CD4-positive, alpha-beta T cell treated with Interleukin-4 for 4 hours (primary cell): ENCODE data around the gene NDST3.

Experiments
- DNase-seq: peaks from one replicate; pipeline ENCODE4 v3.0.0-alpha.2; 2020

The NDST3 gene

DNA sequence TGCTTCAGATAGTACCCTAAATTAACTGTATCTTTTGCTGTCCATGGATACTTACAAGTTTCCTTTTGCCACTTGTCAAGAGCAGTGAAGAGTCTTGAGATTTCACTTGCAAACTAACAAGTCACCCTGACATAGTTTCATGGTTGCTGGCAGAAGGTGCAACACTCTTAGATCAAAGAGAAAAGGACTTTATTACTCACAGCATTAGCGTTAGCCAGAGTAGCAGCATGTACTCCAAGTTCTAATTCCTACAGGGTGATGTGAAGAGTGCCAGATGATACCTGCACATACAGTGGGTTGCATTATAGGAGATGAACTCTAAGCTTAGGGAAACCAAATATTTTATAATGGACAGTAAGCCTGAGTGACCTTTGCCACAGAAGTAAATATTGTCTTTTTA, 47.9 kb downstream of the NDST3 start:
- DNase-seq: no peak

DNA sequence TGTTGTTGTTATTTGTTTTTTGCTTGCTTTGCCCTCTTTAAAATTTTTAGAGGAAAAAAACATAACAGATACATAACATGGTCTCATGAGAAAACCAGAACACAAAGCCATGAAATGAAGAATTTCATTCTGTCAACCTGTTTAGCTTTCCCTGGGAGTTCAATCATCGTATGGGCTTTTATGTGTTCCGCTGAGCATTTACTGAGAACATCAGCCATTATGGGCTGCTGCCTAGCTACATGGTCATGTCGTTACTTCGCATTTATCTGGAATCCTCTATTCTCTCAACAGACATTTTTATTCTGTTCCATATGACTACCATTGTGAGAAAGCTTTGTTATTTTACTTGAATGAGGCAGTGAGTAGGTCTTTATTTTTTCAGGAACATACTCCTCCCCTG, 51.4 kb downstream of the NDST3 start:
- no peak for DNase-seq

DNA sequence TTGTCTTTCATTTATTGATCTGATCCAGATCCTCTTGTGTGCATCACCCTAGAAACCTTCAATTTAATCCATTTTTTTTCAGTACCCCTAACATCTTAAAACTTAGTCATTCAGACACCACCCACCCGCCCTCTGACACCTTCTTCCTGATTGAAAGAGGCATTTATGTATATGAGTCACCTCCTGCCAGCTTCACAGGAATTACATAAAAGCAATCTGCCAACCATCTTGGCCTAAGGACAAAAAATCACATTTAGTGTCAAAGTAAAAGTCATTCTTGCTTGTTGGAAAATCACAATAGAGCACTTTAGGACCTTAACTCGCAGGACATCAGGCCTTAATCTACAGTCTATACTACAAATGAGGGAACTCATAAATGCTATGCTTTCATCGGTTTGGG, 52.1 kb downstream of the NDST3 start:
- no peak for DNase-seq

DNA sequence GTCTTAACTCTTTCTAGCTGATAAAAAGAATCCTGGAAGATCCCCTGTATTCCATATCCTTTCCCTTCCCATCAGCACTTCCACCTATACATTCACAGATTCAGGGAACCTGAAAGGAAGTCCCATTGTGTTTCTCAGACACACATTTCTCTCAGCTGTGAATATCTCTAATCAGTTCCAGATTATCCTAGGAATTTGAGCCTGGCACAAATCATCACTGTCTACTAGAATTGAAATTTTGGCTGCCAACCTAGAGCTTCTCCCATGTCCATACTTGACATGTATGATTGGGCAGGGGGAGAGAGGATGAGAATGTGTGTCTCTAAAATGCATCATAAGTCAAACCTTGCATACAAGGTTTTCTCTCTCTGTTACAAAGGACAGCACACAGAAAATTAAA, 53.1 kb downstream of the NDST3 start:
- DNase-seq: no peak

DNA sequence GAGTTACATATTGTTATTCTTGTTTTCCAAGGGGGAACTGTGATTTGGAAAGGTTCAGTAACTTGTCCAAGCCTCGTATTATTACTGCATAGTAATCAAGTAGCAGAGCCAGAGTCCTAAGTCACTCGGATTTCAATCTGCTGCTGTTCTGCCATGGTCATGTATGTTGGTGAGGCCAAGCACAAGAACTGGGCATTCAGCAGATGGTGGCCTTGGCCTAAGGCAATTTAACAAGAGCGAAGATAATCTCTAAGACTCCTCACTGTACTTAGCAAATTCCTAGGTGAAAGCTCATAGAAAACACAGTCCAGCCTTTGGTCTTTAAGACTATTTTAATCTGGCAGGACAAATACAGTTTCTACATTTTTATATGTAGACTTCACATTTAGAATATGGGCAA, 64.8 kb downstream of the NDST3 start:
- no peak for DNase-seq

DNA sequence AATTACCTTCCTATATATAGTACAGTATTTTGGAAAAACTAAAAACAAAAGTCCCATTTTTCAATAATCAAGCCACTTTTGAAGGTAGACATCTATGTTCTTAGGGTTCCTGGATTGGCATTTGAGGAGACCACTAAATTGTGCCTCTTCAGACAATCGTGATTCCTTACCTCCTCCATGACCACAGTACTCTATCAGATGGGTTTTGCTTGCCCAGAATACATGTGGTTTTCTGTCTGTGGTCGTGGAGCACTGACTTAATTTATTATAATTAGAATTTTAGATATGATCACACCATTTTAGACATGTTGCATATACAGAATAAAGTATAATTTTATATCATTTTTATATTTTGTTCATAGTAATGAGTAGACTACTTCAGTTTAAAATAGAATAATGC, 67.9 kb downstream of the NDST3 start:
- no peak for DNase-seq

DNA sequence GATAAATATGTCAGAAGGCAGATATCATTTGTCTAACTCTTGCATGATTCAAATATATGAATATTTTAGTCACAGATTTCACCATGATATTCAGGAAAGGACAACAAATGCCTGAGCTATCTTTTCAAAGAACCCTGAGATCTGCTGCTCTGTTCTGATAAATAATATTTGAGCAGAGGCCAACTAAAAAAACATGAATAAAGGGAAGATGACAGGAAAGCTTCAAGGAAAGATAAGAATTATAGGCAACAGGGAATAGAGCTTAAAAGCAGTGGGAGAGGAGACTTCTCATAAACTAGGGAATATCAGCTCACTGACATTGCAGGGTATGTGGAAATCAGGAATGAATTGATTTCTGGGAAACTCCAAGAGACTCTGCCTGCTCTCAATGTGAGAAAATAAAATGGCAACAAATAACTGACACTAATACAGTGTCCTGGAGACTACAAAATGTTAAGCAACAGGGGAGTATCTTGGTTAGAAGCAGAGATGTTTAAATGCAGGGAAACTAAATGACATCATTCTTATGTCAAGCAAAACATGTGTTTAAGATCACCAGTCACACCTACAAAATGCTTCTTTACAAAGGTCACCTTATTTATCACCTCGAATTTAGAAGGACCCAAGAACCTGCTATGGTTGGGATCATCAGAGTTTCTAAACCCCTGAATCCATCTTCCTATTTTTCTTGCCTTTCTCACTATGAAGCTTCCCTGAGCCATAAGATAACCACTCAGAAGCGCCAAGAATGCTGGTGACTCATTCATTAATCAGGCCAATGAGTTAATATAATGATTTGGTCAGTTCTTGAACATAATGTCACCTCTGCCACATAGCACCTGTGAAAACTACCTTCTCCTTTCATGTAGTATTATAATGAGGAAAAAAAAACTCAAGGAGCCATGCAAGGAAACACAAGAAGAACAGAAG, 78.1 kb downstream of the NDST3 start:
- DNase-seq: no peak

DNA sequence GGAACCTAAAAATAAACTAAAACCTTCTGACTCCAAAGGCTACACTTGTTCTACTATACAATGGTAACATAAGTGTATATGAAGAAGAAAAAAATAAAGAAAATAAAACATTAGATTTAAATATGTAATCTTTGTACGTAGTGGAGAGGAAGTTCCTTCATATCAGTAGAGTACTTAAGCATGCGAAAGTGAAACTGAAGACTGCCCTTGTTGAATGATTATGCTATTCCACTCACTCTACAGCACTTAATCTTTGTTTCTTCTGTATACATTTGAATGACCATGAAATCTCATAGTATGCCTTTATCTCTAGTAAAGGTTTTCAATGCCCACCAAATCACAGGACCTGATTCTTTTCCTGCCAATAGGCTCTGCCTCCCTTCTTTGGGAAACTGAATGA, 78.9 kb downstream of the NDST3 start:
- no peak for DNase-seq

DNA sequence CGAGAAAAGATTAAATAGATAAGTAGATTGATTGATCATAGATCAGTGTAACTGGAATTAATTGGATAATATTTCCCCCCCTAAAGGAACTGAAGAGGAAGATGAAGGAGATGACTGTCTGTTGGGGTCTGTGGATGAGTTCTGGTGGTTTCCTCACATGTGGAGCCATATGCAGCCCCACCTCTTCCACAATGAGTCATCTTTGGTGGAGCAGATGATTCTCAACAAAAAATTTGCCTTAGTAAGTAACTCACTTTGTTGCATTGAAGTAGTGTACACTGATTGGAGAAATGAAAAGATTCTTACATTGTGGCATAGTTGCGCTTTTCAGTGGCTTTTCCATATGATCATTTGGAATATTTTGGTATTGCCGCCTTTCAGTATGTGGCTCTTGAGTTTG, 80.4 kb downstream of the NDST3 start:
- DNase-seq: no peak

DNA sequence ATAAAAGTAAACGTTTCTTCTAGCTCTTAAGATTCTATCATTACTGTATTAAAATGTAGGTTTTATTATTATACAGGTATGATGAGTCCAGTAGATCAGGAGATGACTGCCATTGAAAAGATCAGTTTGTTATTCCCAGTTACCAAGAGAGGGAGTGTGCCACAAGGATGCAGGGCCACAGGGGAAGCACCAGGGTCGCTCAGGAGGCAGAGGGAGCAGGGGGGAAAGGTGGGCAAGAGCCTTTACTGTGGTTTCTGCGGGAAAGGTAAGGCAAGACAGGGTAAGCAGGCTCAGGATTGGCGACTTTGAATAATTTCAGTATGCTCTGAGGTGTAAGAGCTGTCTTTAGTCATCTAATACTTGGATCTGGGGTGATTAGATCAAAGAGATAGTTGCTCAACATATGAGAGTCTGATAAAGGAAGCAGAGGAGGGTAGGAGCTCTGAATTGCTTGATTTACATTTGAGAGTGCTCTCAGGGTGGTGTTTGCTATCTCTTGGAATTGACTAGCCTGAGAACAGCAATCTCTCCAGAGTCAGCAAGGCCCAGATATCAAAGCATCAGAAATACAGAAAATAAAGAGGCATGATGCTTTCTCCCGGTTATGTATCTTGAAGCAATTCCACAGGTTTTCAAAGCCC, 86.0 kb downstream of the NDST3 start:
- DNase-seq: no peak

DNA sequence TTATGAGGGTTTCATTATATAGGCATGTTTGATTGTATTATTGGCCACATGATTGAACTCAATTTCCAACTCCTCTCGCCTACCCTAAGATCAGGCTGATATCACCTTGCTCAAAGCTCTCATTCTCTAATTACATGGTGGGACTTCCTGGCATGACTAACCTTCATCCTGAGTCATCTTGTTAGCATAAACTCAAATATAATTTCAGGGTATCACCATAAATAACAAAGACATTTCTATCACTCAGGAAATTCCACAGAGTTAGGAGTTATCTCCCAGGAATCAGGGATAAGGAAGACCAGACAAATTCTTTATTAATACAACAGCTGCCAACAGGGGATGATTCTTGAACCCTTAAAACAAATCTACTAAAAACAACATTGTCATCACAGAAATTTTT, 90.7 kb downstream of the NDST3 start:
- DNase-seq: no peak

DNA sequence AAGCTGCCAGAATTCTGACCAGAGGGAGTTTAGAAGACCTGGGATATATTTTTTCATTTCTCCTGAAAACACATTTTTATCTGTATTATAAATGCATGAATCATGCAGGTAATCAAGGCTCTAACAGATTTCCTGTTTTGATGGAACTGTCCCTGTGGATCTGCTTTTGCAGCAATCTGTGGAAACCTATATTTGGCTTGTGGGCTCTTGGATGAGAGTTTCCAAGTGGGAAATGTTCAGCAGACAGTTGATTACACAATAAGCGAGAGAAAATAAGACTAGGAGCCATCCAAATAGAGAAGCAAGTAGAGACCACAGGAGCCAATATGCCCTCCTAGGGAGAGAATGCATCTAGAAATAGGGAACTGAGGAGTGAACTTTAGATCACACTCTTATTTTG, 105.0 kb downstream of the NDST3 start:
- DNase-seq: no peak

DNA sequence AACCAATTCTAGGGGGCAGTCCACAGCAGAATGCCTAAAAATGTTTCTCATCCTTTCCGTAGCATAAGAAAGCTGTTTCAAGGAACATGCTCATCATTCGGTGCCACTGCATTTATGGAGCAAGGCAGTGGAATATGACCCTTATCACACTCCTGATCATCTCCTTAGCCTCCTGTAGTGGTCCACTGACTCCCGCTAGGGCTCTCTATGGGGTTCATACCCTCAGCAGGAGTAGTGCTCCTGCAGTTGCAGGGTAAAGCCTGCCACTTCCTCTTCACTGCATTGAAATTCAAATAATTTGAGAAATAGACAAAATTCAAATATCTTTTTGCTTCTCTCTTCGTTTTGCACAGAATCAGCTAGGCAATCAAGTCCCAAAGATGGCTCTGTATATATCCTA, 107.0 kb downstream of the NDST3 start:
- DNase-seq: no peak

DNA sequence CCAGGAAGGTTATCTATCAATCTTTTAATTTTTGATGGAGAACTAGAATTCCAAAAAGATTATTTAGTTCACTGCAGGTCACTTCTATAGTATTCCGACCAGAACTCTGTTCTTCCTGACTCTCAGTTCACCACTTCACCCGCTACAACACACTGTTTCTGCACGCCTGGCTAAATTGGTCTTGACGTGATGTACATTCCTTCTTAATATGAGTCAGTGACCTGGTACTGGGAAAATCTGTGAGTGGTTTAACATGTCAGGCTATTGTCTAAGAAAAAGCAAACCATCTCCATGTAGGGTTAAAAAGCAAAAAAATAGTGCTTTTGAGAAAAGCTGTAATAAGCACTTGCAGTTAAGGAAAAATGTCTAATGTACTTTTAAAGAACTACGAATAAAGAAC, 120.4 kb downstream of the NDST3 start:
- no peak for DNase-seq

DNA sequence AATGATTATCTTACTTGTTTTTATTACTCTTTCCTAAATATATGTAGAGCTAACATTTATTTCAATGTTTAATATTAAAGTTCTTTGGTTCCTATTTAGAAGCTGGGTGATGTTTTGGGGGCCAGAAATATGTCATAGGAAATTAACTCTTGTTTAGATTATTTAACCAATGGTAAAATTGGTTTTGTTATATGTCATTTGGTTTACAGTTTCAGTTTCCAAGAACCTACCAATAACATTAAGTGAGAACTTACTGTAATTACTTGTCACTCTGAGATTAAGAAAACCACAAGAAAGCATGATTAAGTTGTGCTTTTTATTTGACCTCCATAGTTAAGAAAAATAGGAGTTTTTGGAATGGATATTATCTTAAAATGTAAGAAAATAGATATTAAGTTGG, 121.2 kb downstream of the NDST3 start:
- no peak for DNase-seq

DNA sequence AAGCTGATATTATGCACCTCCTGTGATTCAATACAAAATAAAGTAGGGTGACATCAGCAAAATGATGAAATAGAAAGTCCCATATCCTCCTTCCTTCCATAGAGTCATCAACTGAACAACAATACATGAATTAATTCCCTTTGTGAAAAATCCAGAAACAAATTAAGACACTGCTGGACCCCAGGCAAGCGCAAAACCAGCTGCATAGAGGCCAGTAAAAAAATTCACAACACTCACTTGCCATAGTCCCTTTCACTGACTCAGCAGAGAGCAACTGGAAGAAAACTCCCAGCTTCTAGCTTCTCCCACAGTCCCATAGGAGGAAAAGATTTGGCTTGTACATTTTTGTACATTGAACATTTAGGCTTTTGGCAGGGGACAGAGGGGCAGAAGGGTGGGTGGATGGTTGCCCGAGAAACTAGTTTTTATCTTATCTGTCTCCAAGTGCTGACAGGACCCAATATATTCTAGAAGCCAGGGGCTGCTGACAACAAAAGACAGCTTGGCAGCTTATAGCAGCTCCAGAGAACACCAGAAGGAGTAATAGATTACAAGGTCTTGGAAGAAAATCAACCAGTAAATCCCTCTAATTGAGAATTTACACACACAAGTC, 124.6 kb downstream of the NDST3 start:
- no peak for DNase-seq

DNA sequence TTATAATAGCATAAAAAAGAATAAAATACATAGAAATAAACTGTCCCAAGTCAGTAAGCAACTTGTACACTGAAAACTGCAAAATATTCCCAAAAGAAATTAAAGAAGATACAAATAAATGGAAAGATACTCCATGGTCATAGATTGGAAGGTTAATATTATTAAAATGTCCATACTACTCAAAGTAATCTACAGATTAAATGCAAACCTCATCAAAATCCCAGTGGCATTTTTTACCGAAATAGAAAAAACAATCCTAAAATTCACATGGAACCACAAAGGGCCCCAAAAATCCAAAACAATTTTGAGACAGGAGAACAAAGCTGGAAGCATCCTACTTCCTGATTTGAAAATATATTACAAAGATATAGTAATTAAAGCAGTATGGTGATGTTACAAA, 133.0 kb downstream of the NDST3 start:
- DNase-seq: no peak

DNA sequence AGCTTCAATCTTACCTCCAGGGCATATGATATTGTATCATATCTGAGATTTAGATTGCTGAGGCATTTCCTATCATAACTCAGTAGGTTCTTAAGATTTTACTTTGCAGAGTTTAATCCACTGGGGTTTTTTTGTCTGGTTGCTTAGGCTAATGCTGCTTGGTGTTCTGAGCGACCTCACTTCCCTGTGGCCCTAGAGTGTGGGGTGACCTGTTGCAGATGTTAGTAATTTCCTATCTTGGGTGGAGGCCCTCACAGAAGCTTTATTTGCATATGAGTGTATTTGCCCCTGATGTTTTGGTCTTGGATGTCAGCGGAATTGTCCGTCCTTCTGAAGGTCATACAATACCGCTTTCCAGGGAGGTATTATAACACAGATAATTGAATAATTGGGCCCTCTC, 137.1 kb downstream of the NDST3 start:
- no peak for DNase-seq

DNA sequence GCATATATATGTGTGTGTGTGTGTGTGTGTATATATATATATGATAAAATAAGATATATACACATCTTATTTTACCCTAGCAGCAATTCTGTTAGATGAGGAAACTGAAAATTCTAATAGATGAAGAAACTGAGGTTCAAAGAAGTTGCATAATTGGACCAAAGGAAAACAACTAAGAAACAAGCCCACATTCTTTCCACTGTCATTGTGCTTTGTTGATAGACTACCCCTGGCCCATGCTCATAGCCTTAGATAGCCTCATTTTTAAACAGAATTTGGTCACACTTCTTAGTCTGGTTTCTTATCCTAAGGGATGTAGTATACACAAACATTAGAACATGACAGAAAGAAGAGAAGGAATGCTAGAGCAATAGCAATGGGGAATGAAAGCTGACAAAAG, 138.8 kb downstream of the NDST3 start:
- no peak for DNase-seq

DNA sequence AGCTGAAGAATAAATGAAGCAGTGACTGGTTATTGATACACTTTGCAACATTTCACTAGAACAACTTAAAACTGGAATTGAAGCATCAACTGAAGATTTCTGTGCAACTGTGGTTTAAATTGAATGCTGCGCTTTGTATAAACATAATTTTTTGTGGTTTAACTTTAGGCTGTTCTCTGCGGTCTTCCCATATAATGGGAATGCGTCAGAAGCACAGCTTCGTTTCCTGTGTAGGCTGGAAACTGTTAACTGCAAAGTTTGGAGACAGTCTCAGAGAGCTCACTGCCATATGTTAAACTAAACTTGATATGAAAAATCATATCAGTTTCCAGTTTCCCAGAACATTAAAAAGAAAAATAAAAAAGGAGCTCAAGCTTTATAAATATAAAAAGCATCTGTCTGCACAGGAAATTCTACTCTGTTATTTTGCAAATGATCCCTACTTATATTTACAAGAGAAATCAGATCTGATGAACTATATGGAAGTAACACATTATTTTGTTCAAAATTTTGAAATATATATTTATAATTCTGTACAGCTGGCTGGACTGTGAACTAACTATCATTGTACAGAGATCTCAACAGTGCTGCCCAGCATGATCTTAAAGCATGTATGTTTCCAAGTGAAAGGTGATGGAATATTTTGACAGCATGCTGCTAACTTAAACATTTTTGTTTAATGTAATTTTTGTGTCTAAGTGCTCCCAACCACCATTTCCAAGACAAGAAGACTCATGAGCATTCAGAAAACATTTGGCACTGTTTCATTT, 139.9 kb downstream of the NDST3 start:
- no peak for DNase-seq

DNA sequence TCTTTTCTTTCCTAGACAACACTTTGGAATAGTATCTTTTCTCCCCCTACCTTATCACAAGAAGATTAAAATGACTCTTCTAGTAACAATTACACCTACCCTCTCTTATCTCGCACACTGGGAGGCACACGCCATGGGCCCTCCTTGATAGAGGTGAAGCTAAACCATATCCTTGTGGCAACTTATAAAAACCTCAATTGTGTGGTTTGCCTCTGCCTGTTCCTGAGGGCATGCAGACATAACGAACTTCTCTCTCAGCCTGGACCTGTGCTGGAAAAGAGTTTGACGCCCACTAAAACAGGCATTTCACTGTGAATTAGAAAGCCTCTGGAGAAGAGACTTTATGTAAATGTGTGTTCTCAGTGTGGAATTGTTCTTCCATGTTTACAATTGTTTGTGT, 141.2 kb downstream of the NDST3 start:
- no peak for DNase-seq

DNA sequence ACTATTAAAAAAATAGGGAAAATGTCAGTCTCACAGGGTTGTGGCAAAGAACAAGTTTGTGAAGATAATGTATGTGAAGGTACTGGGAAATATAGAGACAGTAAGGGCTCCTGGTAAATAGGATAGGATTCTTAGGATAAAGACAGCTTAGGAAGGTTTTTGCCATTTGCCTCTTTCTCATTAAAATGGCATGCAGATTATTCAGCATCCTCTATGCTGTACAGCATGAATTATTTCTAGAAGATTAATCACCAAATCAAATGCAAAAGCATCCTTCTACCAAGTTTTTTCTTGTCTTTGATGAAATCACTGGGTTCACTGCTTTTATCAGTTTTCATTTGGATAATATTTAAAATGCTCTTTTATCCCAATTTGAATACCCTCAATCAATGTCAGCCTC, 142.8 kb downstream of the NDST3 start:
- DNase-seq: no peak

DNA sequence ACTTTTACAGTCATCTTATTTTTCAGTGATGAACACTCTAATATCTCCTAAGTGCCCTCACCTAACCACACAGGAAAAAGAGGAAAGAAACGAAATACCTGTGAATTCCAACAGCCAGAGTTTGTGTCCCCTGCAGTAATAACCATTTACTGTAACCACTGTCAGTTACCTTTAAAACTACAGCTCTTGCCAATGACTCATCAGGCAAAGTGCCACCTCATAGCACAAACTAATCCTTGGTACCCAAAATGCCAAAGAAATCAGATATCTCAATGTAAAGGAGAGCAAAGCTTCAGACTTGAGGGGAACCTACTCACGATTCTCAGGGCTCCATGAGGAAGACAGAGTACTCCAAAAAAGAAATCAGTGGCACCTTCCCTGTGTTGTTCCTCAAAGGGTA, 146.5 kb downstream of the NDST3 start:
- DNase-seq: no peak

DNA sequence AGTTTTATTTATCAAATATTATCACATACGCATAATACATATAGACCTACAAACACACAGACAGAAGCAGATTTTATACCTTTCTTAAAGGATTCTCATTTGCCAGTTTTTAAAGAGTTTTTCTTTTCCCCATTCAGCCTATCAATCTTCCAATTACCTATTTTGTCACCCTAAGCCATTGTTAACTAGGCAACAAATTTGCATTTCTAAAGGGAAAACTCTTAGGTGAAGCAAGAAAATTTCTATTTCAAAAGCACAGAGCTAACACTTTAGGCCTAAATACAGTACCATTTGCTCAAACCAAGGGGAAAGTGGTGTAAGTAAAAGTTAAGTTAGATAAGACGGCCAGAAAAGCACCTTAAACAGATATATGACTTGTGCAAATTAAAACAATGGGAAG, 156.6 kb downstream of the NDST3 start:
- no peak for DNase-seq
